ENCODE data around the gene DLG2. TPM values are rescaled to one million over a fixed set of nuclear protein-coding genes. Genes with fewer than 3 reads are reported as not detected.
"Not testable (repeated sequence)": the region's sequence is repeated elsewhere in the genome, so short reads cannot be mapped to it uniquely, and the experiment has no call there.

Gene DLG2
- total RNA-seq, 4 donors from 2014 or later, result 1.3 to 4.7 (median 2.4) TPM

DNA sequence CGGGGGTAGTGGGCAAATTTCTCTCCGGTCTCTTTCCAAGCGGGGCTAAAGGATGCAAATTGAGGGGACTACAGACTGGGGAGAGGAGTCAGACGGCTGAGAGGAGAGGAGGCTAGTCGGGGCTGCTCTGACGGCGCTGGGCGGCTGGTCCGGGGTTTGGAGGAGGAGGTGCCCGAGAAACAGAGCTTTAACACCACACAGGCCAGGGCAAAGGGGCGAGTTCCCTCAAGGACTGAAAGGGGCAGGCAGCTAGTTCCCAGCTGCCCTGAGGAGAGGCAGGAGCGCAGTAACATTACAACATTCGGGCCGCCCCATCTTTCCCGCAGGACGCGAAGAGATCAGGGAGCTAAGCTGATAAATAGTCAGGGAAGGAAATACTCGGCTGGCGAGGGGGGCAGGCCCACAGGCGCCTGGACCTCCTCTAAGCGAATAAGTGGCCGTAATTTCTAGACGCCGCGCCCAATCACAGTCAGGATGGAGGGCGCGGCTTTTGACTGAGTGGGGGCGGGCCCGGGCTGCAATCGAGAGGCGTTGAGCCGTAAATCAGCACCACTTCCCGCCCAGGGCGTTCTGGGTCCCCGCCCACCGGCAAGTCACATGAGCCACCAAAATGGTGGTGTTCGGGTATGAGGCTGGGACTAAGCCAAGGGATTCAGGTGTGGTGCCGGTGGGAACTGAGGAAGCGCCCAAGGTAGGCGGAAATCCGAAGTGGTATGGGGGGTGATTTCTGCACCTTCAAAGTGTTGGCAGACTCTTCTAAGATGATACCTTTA is 1.0 kb upstream of the DLG2 start, which contains the start of gene TMEM126B:
Gene TMEM126B (plus strand): TSS at position 596 of the 773 bp plus-strand sequence. CDS start 15 bp downstream, at position 611.
- in situ Hi-C loops (cut with MboI; ENCODE audit: low sequenced_read_pairs in 4 of 4) (loop anchor here in 1 of 4 donors (25.0 kb wide), 1 partner anchor 434 kb away; the partner anchor contains the start of gene PICALM), intact Hi-C loops (cut with DNase I; ENCODE audit: low total_unique reads) (loop anchor here (1.0 to 5.0 kb wide), 5 partner anchors 37 to 1044 kb away; partner anchors contain the start of genes CCDC89, CREBZF, HIKESHI and ME3)
- Histone ChIP-seq H3K4me1 (peaks cover 28 to 33% of the 10 kb centered on the region in 2 donors), H3K9me3 (no peaks in the 10 kb centered on the region), H3K4me3 (peak within 1 kb of the TSS; percentile 69 to 99 (median 86)), H3K27ac (peak within 1 kb of the TSS; percentile 90 to 98 (median 95)), H3K36me3 (peaks cover 0 to 10% of the 10 kb centered on the region in 2 donors), H3K27me3 (no peaks in the 10 kb centered on the region)
- ATAC-seq, result peak; percentile 91 to 93
- peak; percentile 86 to 92 for TF ChIP-seq POLR2A (IDR thresholded peaks at IDR 0.05)
- no peak for TF ChIP-seq CTCF (IDR thresholded peaks at IDR 0.05 in 4 of 5, conservative IDR thresholded peaks at IDR 0.05 in 1 of 5)
- DNase-seq, result peak; percentile 98

DNA sequence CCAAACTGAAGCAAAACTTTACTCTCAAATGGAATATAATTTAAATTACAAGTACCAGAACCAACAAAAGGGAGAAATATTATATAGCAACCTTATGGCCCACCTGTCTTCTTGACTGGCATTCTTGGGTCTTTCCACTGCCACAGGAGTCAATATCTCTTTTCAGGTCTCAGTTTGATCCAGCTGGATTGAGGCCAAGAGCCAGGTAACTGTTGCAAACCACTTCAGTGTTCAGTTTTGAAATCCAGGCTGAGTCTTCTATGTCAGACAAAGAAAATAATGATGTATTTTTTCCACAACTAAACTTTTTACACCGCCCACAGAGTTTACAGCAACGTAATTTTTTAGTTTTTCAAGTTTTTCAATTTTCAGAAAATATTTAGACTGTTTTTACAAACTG is 648 bp downstream of the DLG2 start:
- peaks cover 28 to 33% of the 10 kb centered on the region in 2 donors for H3K4me1 ChIP-seq
- H3K36me3 ChIP-seq, result peaks cover 0 to 3% of the 10 kb centered on the region in 2 donors
- peak in 1 of 2 donors; percentile 14 for DNase-seq
- peak overlapping the region; percentile 69 to 99 (median 86) for H3K4me3 ChIP-seq
- no peak for ATAC-seq
- intact Hi-C loops (cut with DNase I; ENCODE audit: low total_unique reads) (loop anchor here (5.0 kb wide), 1 partner anchor 1046 kb away; the partner anchor contains the start of gene ME3), in situ Hi-C loops (cut with MboI; ENCODE audit: low sequenced_read_pairs in 4 of 4) (loop anchor here in 1 of 4 donors (25.0 kb wide), 1 partner anchor 436 kb away; the partner anchor contains the start of gene PICALM)
- H3K27me3 ChIP-seq, result no peaks in the 10 kb centered on the region
- no peaks in the 10 kb centered on the region for H3K9me3 ChIP-seq
- TF ChIP-seq CTCF (IDR thresholded peaks at IDR 0.05 in 4 of 5, conservative IDR thresholded peaks at IDR 0.05 in 1 of 5) (no peak), POLR2A (IDR thresholded peaks at IDR 0.05) (no peak)
- peak overlapping the region; percentile 90 to 98 (median 95) for H3K27ac ChIP-seq

- TF ChIP-seq CTCF (IDR thresholded peaks at IDR 0.05 in 4 of 5, conservative IDR thresholded peaks at IDR 0.05 in 1 of 5) (no peak), POLR2A (IDR thresholded peaks at IDR 0.05) (no peak)
- Histone ChIP-seq H3K36me3 (no peaks in the 10 kb centered on the region), H3K27me3 (no peaks in the 10 kb centered on the region), H3K27ac (no peak overlapping the region), H3K4me3 (no peak overlapping the region), H3K4me1 (peaks cover 13 to 18% of the 10 kb centered on the region in 2 donors), H3K9me3 (no peaks in the 10 kb centered on the region)
- DNase-seq, result no peak
- intact Hi-C loops (cut with DNase I; ENCODE audit: low total_unique reads) (no loop called here), in situ Hi-C loops (cut with MboI; ENCODE audit: low sequenced_read_pairs in 4 of 4) (loop anchor here in 2 of 4 donors (25.0 kb wide), 2 partner anchors 217 to 617 kb away; partner anchors contain the start of gene EED (in 1 of the 2))
- ATAC-seq, result no peak
Observed at GRCh38 chr11:85620256-85620655, 6.9 kb downstream of the DLG2 start.

- Histone ChIP-seq H3K27ac (no peak overlapping the region), H3K4me3 (no peak overlapping the region), H3K9me3 (no peaks in the 10 kb centered on the region), H3K36me3 (no peaks in the 10 kb centered on the region), H3K4me1 (peaks cover 10 to 12% of the 10 kb centered on the region in 2 donors), H3K27me3 (no peaks in the 10 kb centered on the region)
- TF ChIP-seq POLR2A (IDR thresholded peaks at IDR 0.05) (no peak), CTCF (IDR thresholded peaks at IDR 0.05 in 4 of 5, conservative IDR thresholded peaks at IDR 0.05 in 1 of 5) (no peak)
- in situ Hi-C loops (cut with MboI; ENCODE audit: low sequenced_read_pairs in 4 of 4), result loop anchor here in 2 of 4 donors (25.0 kb wide), 2 partner anchors 218 to 618 kb away; partner anchors contain the start of gene EED (in 1 of the 2)
- ATAC-seq (peak in 1 of 2 donors; percentile 30), DNase-seq (peak in 1 of 2 donors; percentile 39)
- intact Hi-C loops (cut with DNase I; ENCODE audit: low total_unique reads), result no loop called here
Observed at GRCh38 chr11:85619499-85619898, 7.6 kb downstream of the DLG2 start.

DNA sequence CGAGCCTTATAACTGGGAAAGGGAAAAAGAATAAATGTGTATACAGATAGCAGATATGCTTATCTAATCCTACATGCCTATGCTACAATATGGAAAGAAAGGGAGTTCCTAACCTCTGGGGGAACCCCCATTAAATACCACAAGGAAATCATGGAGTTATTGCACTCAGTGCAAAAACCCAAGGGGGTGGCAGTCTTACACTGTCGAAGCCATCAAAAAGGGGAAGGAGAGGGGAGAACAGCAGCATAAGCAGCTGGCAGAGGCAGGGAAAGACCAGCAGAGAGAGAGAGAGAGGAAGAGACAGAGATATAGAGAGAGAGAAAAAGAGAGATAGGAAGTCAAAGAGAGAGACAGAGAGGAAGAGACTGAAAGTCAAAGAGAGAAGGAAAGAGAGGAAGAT is 15.5 kb downstream of the DLG2 start:
- in situ Hi-C loops (cut with MboI; ENCODE audit: low sequenced_read_pairs in 4 of 4), result loop anchor here in 2 of 4 donors (25.0 kb wide), 2 partner anchors 226 to 626 kb away; partner anchors contain the start of gene EED (in 1 of the 2)
- DNase-seq; H3K4me1 ChIP-seq; H3K4me3 ChIP-seq; H3K9me3 ChIP-seq; intact Hi-C loops (cut with DNase I; ENCODE audit: low total_unique reads); ATAC-seq; H3K27ac ChIP-seq; H3K36me3 ChIP-seq; H3K27me3 ChIP-seq: not testable (repeated sequence)

DNA sequence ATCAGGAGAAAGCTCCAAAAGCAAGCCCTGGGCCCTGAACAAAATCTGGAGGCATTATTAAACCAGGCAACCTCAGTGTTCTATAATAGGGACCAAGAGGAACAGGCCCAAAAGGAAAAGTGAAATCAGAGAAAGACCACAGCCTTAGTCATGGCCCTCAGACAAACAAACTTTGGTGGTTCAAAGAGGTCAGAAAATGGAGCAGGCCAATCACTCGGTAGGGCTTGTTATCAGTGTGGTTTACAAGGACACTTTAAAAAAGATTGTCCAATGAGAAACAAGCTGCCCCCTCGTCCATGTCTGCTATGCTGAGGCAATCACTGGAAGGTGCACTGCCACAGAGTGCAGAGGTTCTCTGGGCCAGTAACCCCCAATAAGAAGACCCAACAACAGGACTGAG is 17.9 kb downstream of the DLG2 start:
- H3K9me3 ChIP-seq; DNase-seq; H3K4me1 ChIP-seq; H3K36me3 ChIP-seq; H3K4me3 ChIP-seq; H3K27me3 ChIP-seq; H3K27ac ChIP-seq; intact Hi-C loops (cut with DNase I; ENCODE audit: low total_unique reads); ATAC-seq: not testable (repeated sequence)
- in situ Hi-C loops (cut with MboI; ENCODE audit: low sequenced_read_pairs in 4 of 4), result loop anchor here in 2 of 4 donors (25.0 kb wide), 2 partner anchors 228 to 628 kb away; partner anchors contain the start of gene EED (in 1 of the 2)

DNA sequence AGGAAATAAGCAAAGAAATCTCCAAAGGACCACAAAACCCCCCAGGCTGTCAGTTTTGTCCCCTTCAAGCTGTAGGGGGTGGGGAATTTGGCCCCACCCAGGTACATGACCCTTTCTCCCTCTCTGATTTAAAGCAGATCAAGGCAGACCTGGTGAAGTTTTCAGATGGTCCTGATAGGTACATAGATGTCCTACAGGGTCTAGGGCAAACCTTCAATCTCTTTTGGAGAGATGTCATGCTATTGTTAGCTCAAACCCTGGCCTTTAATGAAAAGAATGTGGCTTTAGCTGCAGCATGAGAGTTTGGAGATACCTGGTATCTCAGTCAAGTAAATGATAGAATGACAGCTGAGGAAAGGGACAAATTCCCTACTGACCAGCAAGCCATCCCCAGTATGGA is 18.5 kb downstream of the DLG2 start:
- ATAC-seq; H3K27ac ChIP-seq; DNase-seq; H3K36me3 ChIP-seq; intact Hi-C loops (cut with DNase I; ENCODE audit: low total_unique reads); H3K9me3 ChIP-seq; H3K27me3 ChIP-seq; H3K4me1 ChIP-seq; H3K4me3 ChIP-seq: not testable (repeated sequence)
- in situ Hi-C loops (cut with MboI; ENCODE audit: low sequenced_read_pairs in 4 of 4), result loop anchor here in 2 of 4 donors (25.0 kb wide), 2 partner anchors 229 to 629 kb away; partner anchors contain the start of gene EED (in 1 of the 2)
